ENCODE data around the gene AGMAT.

GRCh38 chr1:15541231-15541792 is 43.5 kb downstream of the AGMAT start:
- TF ChIP-seq CTCF (IDR thresholded peaks at IDR 0.05) (no peak), POLR2AphosphoS5 (IDR thresholded peaks at IDR 0.05) (no peak)

All from prostate gland (tissue), 2 donors.